ENCODE data around the gene KLK4.
"Not testable (repeated sequence)": the region's sequence is repeated elsewhere in the genome, so short reads cannot be mapped to it uniquely, and the experiment has no call there.

The KLK4 gene

GRCh38 chr19:50912727-50913716 is 1.8 kb upstream of the KLK4 start:
- DNase-seq: no peak

GRCh38 chr19:50912102-50912599 is 956 bp upstream of the KLK4 start:
- no peak for DNase-seq

- DNase-seq: no peak
Measured at GRCh38 chr19:50910722-50911121, 473 bp downstream of the KLK4 start.

GRCh38 chr19:50909240-50910070 is 1.7 kb downstream of the KLK4 start:
- DNase-seq: peak in 7 of 58 donors; percentile 2 to 22 (median 9)

GRCh38 chr19:50908336-50908735 is 2.9 kb downstream of the KLK4 start:
- DNase-seq: no peak

GRCh38 chr19:50906217-50906616 is 5.0 kb downstream of the KLK4 start:
- DNase-seq: peak in 2 of 58 donors; percentile 3 to 25

- DNase-seq: no peak
Measured at GRCh38 chr19:50902640-50903039, 8.6 kb downstream of the KLK4 start.

GRCh38 chr19:50899569-50899968 is 11.6 kb downstream of the KLK4 start:
- DNase-seq: no peak

GRCh38 chr19:50898018-50898417 is 13.2 kb downstream of the KLK4 start:
- no peak for DNase-seq

- DNase-seq: no peak
Measured at GRCh38 chr19:50897612-50898011, 13.6 kb downstream of the KLK4 start.

- no peak for DNase-seq
Measured at GRCh38 chr19:50897191-50897607, 14.0 kb downstream of the KLK4 start.

- no peak for DNase-seq
Measured at GRCh38 chr19:50896591-50897190, 14.5 kb downstream of the KLK4 start.

GRCh38 chr19:50896089-50896590 is 15.1 kb downstream of the KLK4 start:
- not testable (repeated sequence) for DNase-seq

- no peak for DNase-seq
Measured at GRCh38 chr19:50894478-50895356, 16.5 kb downstream of the KLK4 start.

- DNase-seq: no peak
Measured at GRCh38 chr19:50893047-50893736, 18.0 kb downstream of the KLK4 start.

- DNase-seq: no peak
Measured at GRCh38 chr19:50891253-50891625, 20.0 kb downstream of the KLK4 start.

- no peak for DNase-seq
Measured at GRCh38 chr19:50890422-50891252, 20.6 kb downstream of the KLK4 start.

- DNase-seq: no peak
Measured at GRCh38 chr19:50889638-50890037, 21.6 kb downstream of the KLK4 start.

GRCh38 chr19:50882188-50882587 is 29.0 kb downstream of the KLK4 start:
- DNase-seq: no peak

Measured in anterior cingulate cortex (tissue), 58 donors.